WTC11 (cell line): Measurements from ENCODE around the gene RPS6KL1.

ENCODE experiments used
- CTCF ChIP-seq: fragments of 200-600 bp; IDR thresholded peaks from 2 replicates; pipeline ENCODE4 v1.8.0; 2022; ENCODE audit warnings: antibody characterized with exemption
- IRF2 ChIP-seq: sonication (generic); formaldehyde crosslinking; IDR thresholded peaks from 2 replicates; pipeline ENCODE4 v1.8.0; 2022; ENCODE audit warnings: low read depth, missing genetic modification reagents, borderline replicate concordance
- NR2C2 ChIP-seq: sonication (generic); formaldehyde crosslinking; IDR thresholded peaks from 2 replicates; pipeline ENCODE4 v1.8.0; 2022; ENCODE audit warnings: mild to moderate bottlenecking, missing genetic modification reagents
- SMAD3 ChIP-seq: sonication (generic); formaldehyde crosslinking; IDR thresholded peaks from 2 replicates; pipeline ENCODE4 v1.8.0; 2022; ENCODE audit warnings: missing genetic modification reagents, mild to moderate bottlenecking, borderline replicate concordance

- TF ChIP-seq CTCF: no peak
- TF ChIP-seq NR2C2 (CRISPR knock-in tag): no peak
- no peak for TF ChIP-seq SMAD3 (CRISPR knock-in tag)
- no peak for TF ChIP-seq IRF2 (CRISPR knock-in tag)
Observed at GRCh38 chr14:74915826-74916225, 7.2 kb downstream of the RPS6KL1 start.
